ENCODE measurements around the gene FCSK.

- TF ChIP-seq CTCF (conservative IDR thresholded peaks at IDR 0.05; ENCODE audit: low read depth, low read length) (no peak), EZH2 (IDR thresholded peaks at IDR 0.05; ENCODE audit: borderline replicate concordance, low read depth, low read length, poor library complexity, severe bottlenecking) (no peak)
These were observed 36.7 kb upstream of the FCSK start for GRCh38 chr16:70417661-70418060.

Measured in A673 (cell line).